ENCODE results near the gene TMEM205. TPM values are rescaled to one million over a fixed set of nuclear protein-coding genes. Genes with fewer than 3 reads are reported as not detected.

Gene TMEM205
- total and polyA plus RNA-seq, 2 of the 8 experiments (the other 6 are each of a cell fraction or from before 2014, with no cell fraction given), result 73.5 to 423 TPM

DNA sequence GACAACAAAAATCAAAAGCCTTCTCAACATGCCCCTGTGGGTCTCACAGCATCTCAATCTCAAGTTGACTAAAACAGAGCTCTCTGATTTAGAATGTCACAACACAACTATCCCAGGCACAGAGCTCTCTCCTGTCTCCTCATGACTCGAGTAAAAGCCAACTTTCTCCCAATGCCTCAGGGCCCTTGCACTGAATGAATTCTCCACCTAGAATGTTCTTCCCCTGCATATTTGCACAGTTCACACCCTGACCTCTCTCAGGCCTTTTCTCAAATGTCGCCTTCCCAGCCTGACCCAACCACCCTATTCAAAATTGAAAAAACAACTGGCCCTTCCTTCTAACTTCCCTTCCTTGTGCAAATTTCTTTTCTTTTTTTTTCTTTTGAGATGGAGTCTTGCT, 24.7 kb upstream of the TMEM205 start (continued):
- TF ChIP-seq TAF7 (optimal IDR thresholded peaks at IDR 0.05; ENCODE audit: borderline replicate concordance, low read depth, low read length) (no peak), NRF1 (IDR thresholded peaks at IDR 0.05; ENCODE audit: low read depth, low read length) (no peak), EP300 (IDR thresholded peaks at IDR 0.05; ENCODE audit: borderline replicate concordance in 1 of 2, low read depth in 2 of 2, low read length in 2 of 2) (no peak), SIRT6 (IDR thresholded peaks at IDR 0.05; ENCODE audit: low read length) (no peak), KDM1A (IDR thresholded peaks at IDR 0.05; ENCODE audit: borderline replicate concordance, low read length) (no peak)
